NCI-H1105 (cell line): Measurements from ENCODE around the gene WHAMM.
"Not testable (repeated sequence)": the region's sequence is repeated elsewhere in the genome, so short reads cannot be mapped to it uniquely, and the experiment has no call there.

ENCODE experiments used
- DNase-seq: peaks from one replicate; lab custom pipeline; 2025; lab: John Stamatoyannopoulos, UW

WHAMM gene

GRCh38 chr15:82838096-82838735 lies 28.8 kb downstream of the WHAMM start:
- no peak for DNase-seq

- no peak for DNase-seq
Observed at GRCh38 chr15:82839136-82839535, 29.7 kb downstream of the WHAMM start.

GRCh38 chr15:82840166-82840565 lies 30.7 kb downstream of the WHAMM start:
- no peak for DNase-seq

GRCh38 chr15:82843566-82843965 lies 34.1 kb downstream of the WHAMM start:
- DNase-seq: no peak

- no peak for DNase-seq
Observed at GRCh38 chr15:82845686-82846085, 36.3 kb downstream of the WHAMM start.

- no peak for DNase-seq
Observed at GRCh38 chr15:82846621-82847020, 37.2 kb downstream of the WHAMM start.

- DNase-seq: no peak
Observed at GRCh38 chr15:82847703-82848102, 38.3 kb downstream of the WHAMM start.

GRCh38 chr15:82848241-82848993 lies 39.0 kb downstream of the WHAMM start:
- no peak for DNase-seq

- DNase-seq: no peak
Observed at GRCh38 chr15:82849556-82850512, 40.4 kb downstream of the WHAMM start.

GRCh38 chr15:82850731-82851130 lies 41.3 kb downstream of the WHAMM start:
- no peak for DNase-seq

GRCh38 chr15:82851306-82851850 lies 42.0 kb downstream of the WHAMM start:
- no peak for DNase-seq

- DNase-seq: no peak
Observed at GRCh38 chr15:82851981-82852511, 42.6 kb downstream of the WHAMM start.

GRCh38 chr15:82852941-82853561 lies 43.6 kb downstream of the WHAMM start:
- no peak for DNase-seq

GRCh38 chr15:82854554-82854953 lies 45.1 kb downstream of the WHAMM start:
- DNase-seq: no peak

GRCh38 chr15:82855286-82856100 lies 46.1 kb downstream of the WHAMM start:
- DNase-seq: no peak

- no peak for DNase-seq
Observed at GRCh38 chr15:82856397-82857170, 47.2 kb downstream of the WHAMM start.

- DNase-seq: no peak
Observed at GRCh38 chr15:82858932-82859331, 49.5 kb downstream of the WHAMM start.

- no peak for DNase-seq
Observed at GRCh38 chr15:82862886-82863285, 53.5 kb downstream of the WHAMM start.

- no peak for DNase-seq
Observed at GRCh38 chr15:82864967-82865366, 55.5 kb downstream of the WHAMM start.

GRCh38 chr15:82865581-82865980 lies 56.2 kb downstream of the WHAMM start:
- DNase-seq: not testable (repeated sequence)
